GM12872 (cell line): ENCODE results near the gene RAD52.

Experiments used
- CTCF ChIP-seq: IDR thresholded peaks from 3 replicates; pipeline ENCODE4 v1.5.1; 2011; ENCODE audit warnings: low read depth, mild to moderate bottlenecking, low read length, moderate library complexity; ENCODE audit not compliant: insufficient read depth

RAD52 gene

DNA sequence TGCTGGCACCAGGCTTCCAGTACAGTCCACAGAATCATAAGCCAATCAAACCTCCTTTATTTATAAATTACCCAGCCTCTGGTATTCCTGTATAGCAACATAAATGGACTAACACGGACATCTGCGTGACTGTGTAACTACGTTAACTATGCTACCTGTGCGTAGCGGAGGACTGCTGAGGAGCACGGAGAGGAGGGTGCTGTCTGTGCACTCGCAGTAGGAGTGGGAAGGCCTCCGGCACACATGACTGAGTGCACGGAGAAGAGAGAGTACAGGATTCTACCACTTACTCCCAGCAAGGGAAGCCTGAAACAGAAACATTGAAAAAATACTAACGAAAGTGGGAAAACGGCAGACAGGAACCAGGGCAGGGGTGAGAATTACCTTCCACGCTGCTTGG, 22.9 kb downstream of the RAD52 start:
- TF ChIP-seq CTCF, result no peak

GRCh38 chr12:922285-922684, 27.2 kb downstream of the RAD52 start:
- no peak for TF ChIP-seq CTCF

- TF ChIP-seq CTCF, result no peak
These were observed 28.8 kb downstream of the RAD52 start for GRCh38 chr12:920676-921075.

DNA sequence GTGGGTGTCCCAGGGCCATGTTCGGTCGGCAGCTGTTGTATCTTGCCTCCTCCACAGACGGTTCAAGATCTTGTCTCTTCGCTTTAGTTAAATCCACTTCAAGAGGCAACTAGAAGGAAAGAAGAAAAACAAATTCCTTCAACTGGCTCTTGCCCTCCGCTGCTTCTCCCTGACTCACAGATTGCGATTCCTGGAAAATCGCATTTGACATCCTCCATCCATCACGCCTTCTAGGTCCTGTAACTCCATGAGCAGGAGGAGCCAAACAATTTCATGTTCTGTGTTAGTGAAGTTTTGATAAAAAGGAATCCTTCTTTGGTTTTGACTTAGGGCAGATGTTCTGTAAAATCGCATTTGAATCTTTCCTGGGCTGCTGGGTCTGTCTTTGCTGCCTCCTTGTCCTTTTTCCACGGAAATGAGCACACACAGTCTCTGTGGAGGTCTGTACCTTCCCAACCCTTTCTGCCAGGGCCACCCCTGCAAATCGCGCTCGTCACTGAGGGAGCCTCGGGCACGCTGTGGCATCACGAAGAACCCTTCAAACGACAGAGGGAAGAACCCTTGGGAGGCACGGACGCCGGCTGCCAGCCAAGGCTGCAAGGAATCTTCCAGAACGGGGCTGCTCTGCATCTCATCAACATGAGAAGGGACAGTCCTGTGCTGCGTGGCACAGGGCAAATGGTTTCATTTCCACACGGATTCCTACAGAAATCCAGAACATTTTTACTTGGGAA, 32.6 kb downstream of the RAD52 start:
- no peak for TF ChIP-seq CTCF

- TF ChIP-seq CTCF, result no peak
These were observed 33.3 kb downstream of the RAD52 start for GRCh38 chr12:916240-916639.

- no peak for TF ChIP-seq CTCF
These were observed 34.4 kb downstream of the RAD52 start for GRCh38 chr12:915090-915489.

GRCh38 chr12:913919-914698, 35.4 kb downstream of the RAD52 start:
- no peak for TF ChIP-seq CTCF
